WI38 (cell line): Measurements from ENCODE around the gene PARD3.

Experiments
- H3K4me3 ChIP-seq: 2 replicates; pipeline ENCODE4 v1.5.1; 2011; ENCODE audit warnings: low read depth, mild to moderate bottlenecking, control low read depth, low read length
- CTCF ChIP-seq: IDR thresholded peaks from 2 replicates; pipeline ENCODE4 v1.5.1; 2012; ENCODE audit warnings: low read depth, mild to moderate bottlenecking, control low read depth, low read length

Gene PARD3

GRCh38 chr10:34337917-34338316 is 477.2 kb downstream of the PARD3 start:
- TF ChIP-seq CTCF: no peak
- no peak overlapping the region for H3K4me3 ChIP-seq

- H3K4me3 ChIP-seq: no peak overlapping the region
- TF ChIP-seq CTCF: no peak
These were observed 479.0 kb downstream of the PARD3 start for GRCh38 chr10:34335960-34336690.

GRCh38 chr10:34334908-34335307 is 480.2 kb downstream of the PARD3 start:
- no peak for TF ChIP-seq CTCF
- no peak overlapping the region for H3K4me3 ChIP-seq

- no peak for TF ChIP-seq CTCF
- no peak overlapping the region for H3K4me3 ChIP-seq
These were observed 481.6 kb downstream of the PARD3 start for GRCh38 chr10:34333513-34333912.

GRCh38 chr10:34327184-34327583 is 487.9 kb downstream of the PARD3 start:
- no peak for TF ChIP-seq CTCF

GRCh38 chr10:34323192-34323591 is 491.9 kb downstream of the PARD3 start:
- H3K4me3 ChIP-seq: no peak overlapping the region

More at GRCh38 chr10:34327184-34327583, 487.9 kb downstream of the PARD3 start:
- H3K4me3 ChIP-seq: no peak overlapping the region

More at GRCh38 chr10:34323192-34323591, 491.9 kb downstream of the PARD3 start:
- no peak for TF ChIP-seq CTCF
